Testis (tissue), 2 donors: ENCODE data around the gene PTGFRN.

Experiments
- POLR2A ChIP-seq: fragments of 450-650 bp; IDR thresholded peaks from one replicate; pipeline ENCODE4 v1.6.1; 2017; ENCODE audit warnings: antibody characterized with exemption, mild to moderate bottlenecking, moderate library complexity
- TF ChIP-seq, protein P1 (sequence below), 3 experiments: fragments of 450-650 bp in 2 of 3; fragments of 200-600 bp in 1 of 3; sonication (generic) in 1 of 3; IDR thresholded peaks; one replicate each; pipeline ENCODE4 v1.5.1; 2016 to 2019; ENCODE audit warnings: antibody characterized with exemption in 3 of 3, mild to moderate bottlenecking in 2 of 3, moderate library complexity in 1 of 3

DNA sequence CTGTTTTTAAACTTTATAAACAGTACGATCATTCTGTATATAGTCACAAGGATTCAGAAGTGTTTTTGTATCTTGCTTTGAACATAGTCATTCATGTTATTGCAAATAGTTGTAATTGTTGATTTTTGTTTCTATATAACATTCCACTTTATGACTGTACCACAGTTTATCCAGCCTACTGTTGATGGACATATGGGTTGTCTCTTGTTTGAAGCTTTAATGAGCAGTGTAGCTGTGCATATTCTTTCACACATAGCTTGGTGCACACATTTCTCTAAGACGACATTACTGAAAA is 98.0 kb downstream of the PTGFRN start:
- no peak for TF ChIP-seq POLR2A
- TF ChIP-seq, protein P1, sequence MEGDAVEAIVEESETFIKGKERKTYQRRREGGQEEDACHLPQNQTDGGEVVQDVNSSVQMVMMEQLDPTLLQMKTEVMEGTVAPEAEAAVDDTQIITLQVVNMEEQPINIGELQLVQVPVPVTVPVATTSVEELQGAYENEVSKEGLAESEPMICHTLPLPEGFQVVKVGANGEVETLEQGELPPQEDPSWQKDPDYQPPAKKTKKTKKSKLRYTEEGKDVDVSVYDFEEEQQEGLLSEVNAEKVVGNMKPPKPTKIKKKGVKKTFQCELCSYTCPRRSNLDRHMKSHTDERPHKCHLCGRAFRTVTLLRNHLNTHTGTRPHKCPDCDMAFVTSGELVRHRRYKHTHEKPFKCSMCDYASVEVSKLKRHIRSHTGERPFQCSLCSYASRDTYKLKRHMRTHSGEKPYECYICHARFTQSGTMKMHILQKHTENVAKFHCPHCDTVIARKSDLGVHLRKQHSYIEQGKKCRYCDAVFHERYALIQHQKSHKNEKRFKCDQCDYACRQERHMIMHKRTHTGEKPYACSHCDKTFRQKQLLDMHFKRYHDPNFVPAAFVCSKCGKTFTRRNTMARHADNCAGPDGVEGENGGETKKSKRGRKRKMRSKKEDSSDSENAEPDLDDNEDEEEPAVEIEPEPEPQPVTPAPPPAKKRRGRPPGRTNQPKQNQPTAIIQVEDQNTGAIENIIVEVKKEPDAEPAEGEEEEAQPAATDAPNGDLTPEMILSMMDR (IDR thresholded peaks at IDR 0.05) = no peak
